OCI-LY7 (cell line): ENCODE data around the gene TRAM2. TPM values are rescaled to one million over a fixed set of nuclear protein-coding genes. Genes with fewer than 3 reads are reported as not detected.

Experiments used
- BruUV-seq: library from RNA; stranded (reverse); fragments of 400-500 nt; replicated peaks from 2 replicates; lab custom pipeline; 2021; lab: Mats Ljungman, UMichigan
- CTCF ChIA-PET: fragments of 300-600 bp; sonication (Branson Sonifier 250); formaldehyde crosslinking; loops from one replicate; lab custom pipeline; 2022; ENCODE audit warnings: antibody characterized with exemption; ENCODE audit not compliant: unreplicated experiment; lab: Charles Lee
- POLR2A ChIA-PET: fragments of 300-600 bp; sonication (Branson Sonifier 250); formaldehyde crosslinking; loops from one replicate; lab custom pipeline; 2022; ENCODE audit warnings: antibody characterized with exemption; lab: Charles Lee
- DNase-seq: peaks from one replicate; pipeline ENCODE4 v3.0.0-alpha.2; 2015; ENCODE audit warnings: low spot score
- H2AFZ ChIP-seq: fragments of 200-600 bp; sonication (generic), shearing (Covaris generic); 2 replicates; pipeline ENCODE4 v1.6.1; 2014; ENCODE audit warnings: mild to moderate bottlenecking, antibody characterized with exemption, low read length, moderate library complexity
- H3K27ac ChIP-seq: fragments of 200-600 bp; sonication (generic); 2 replicates; pipeline ENCODE4 v1.5.1; 2014; ENCODE audit warnings: mixed run types, low read depth, mild to moderate bottlenecking, moderate library complexity, low read length, inconsistent platforms; ENCODE audit not compliant: poor library complexity, severe bottlenecking
- H3K36me3 ChIP-seq: fragments of 200-600 bp; sonication (generic); 2 replicates; pipeline ENCODE4 v1.6.1; 2014; ENCODE audit warnings: mild to moderate bottlenecking, antibody characterized with exemption, low read length, moderate library complexity, mixed read lengths; ENCODE audit not compliant: insufficient read depth
- H3K4me1 ChIP-seq: fragments of 200-600 bp; sonication (generic); 2 replicates; pipeline ENCODE4 v1.5.1; 2014; ENCODE audit warnings: mild to moderate bottlenecking, low read length; ENCODE audit not compliant: insufficient read depth, poor library complexity, severe bottlenecking
- H3K4me2 ChIP-seq: fragments of 200-600 bp; sonication (generic); 2 replicates; pipeline ENCODE4 v1.6.1; 2014; ENCODE audit warnings: mild to moderate bottlenecking, low read length
- H3K4me3 ChIP-seq: fragments of 200-600 bp; sonication (generic); 2 replicates; pipeline ENCODE4 v1.5.1; 2014; ENCODE audit warnings: mild to moderate bottlenecking, low read depth, low read length; ENCODE audit not compliant: poor library complexity, severe bottlenecking
- H3K79me2 ChIP-seq: fragments of 200-600 bp; sonication (generic); 2 replicates; pipeline ENCODE4 v1.6.1; 2016; ENCODE audit warnings: low read depth, mild to moderate bottlenecking, low read length, moderate library complexity, mixed read lengths; ENCODE audit not compliant: insufficient read depth
- H3K9me2 ChIP-seq: fragments of 200-600 bp; sonication (generic); 2 replicates; pipeline ENCODE4 v1.6.1; 2016; ENCODE audit warnings: mild to moderate bottlenecking, low read length, mixed read lengths; ENCODE audit not compliant: insufficient read depth
- H3K9me3 ChIP-seq: fragments of 200-600 bp; sonication (generic); 2 replicates; pipeline ENCODE4 v1.6.1; 2014; ENCODE audit warnings: mild to moderate bottlenecking, mixed run types, low read length, mixed read lengths
- H4K20me1 ChIP-seq: fragments of 200-600 bp; sonication (generic); 2 replicates; pipeline ENCODE4 v1.6.1; 2014; ENCODE audit warnings: mild to moderate bottlenecking, antibody characterized with exemption, low read length, moderate library complexity, mixed read lengths; ENCODE audit not compliant: insufficient read depth
- CTCF ChIP-seq: fragments of 200-600 bp; sonication (generic); conservative IDR thresholded peaks from 2 replicates; pipeline ENCODE4 v1.5.1; 2014; ENCODE audit warnings: mild to moderate bottlenecking, antibody characterized with exemption, low read length, moderate library complexity, mixed read lengths
- EZH2phosphoT487 ChIP-seq: fragments of 200-600 bp; sonication (generic); IDR thresholded peaks from 2 replicates; pipeline ENCODE4 v1.6.1; 2018; ENCODE audit warnings: low read depth, borderline replicate concordance, mild to moderate bottlenecking, mixed run types, antibody characterized with exemption, low read length, moderate library complexity, mixed read lengths
- intact Hi-C: fragments of 100-400 bp; cut with micrococcal nuclease; formaldehyde crosslinking; loops from one replicate; pipeline ENCODE4 v1.10.0; 2022; ENCODE audit not compliant: unreplicated experiment
- total RNA-seq, 2 experiments: library from RNA; depleted of rRNA in 1 of 2; stranded (reverse); fragments of >200 nt in 1 of 2; shearing (Covaris generic) in 1 of 2; gene quantifications; 2 replicates each; pipeline ENCODE4 v1.2.3, GENCODE V29; 2014 to 2022

TRAM2 gene
- total RNA-seq, 2 experiments from 2014 or later, result 19.3 to 38.2 TPM

GRCh38 chr6:52503323-52503747 lies 73.5 kb downstream of the TRAM2 start:
- TF ChIP-seq CTCF, result peak; percentile 27; the same call in 1 of the 2 replicates
- no peak for TF ChIP-seq EZH2phosphoT487
- H4K20me1 ChIP-seq, result no peaks in the 10 kb centered on the region
- DNase-seq, result no peak
- intact Hi-C loops, result loop anchor here (1.0 kb wide), 1 partner anchor 72 kb away; no protein-coding TSS in a partner anchor
- peaks cover 62% of the 10 kb centered on the region for H3K36me3 ChIP-seq
- H3K4me1 ChIP-seq, result peaks cover 42% of the 10 kb centered on the region
- no peak overlapping the region for H3K4me2 ChIP-seq
- no peaks in the 10 kb centered on the region for H3K9me3 ChIP-seq
- H2AFZ ChIP-seq, result no peak overlapping the region
- no peaks in the 10 kb centered on the region for H3K9me2 ChIP-seq
- no peaks in the 10 kb centered on the region for H3K79me2 ChIP-seq
- no TSS peak for BruUV-seq
- no peak overlapping the region for H3K27ac ChIP-seq
- POLR2A ChIA-PET, result interaction anchor here (3.9 kb wide), 1 partner anchor 11 kb away, joined by 15 read pairs; no protein-coding TSS in a partner anchor
- CTCF ChIA-PET, result no interaction called here
- no peak overlapping the region for H3K4me3 ChIP-seq

- Histone ChIP-seq H3K4me3 (no peak overlapping the region), H3K9me2 (no peaks in the 10 kb centered on the region), H3K36me3 (peaks cover 54% of the 10 kb centered on the region), H4K20me1 (no peaks in the 10 kb centered on the region), H3K9me3 (no peaks in the 10 kb centered on the region), H3K4me2 (no peak overlapping the region), H3K79me2 (no peaks in the 10 kb centered on the region), H3K4me1 (peaks cover 50% of the 10 kb centered on the region), H2AFZ (no peak overlapping the region), H3K27ac (no peak overlapping the region)
- BruUV-seq, result no TSS peak
- no peak for TF ChIP-seq EZH2phosphoT487
- TF ChIP-seq CTCF, result no peak
- ChIA-PET POLR2A (interaction anchor here (3.9 to 5.3 kb wide), 2 partner anchors 10 to 74 kb away, joined by 15 to 24 read pairs; partner anchors contain the start of gene TRAM2), CTCF (no interaction called here)
- DNase-seq, result no peak
- intact Hi-C loops, result loop anchor here (1.0 kb wide), 1 partner anchor 73 kb away; no protein-coding TSS in a partner anchor
Observed at GRCh38 chr6:52502306-52503029, 74.4 kb downstream of the TRAM2 start.
